Prostate gland (tissue), 2 donors: ENCODE measurements around the gene ADAMTSL5. TPM values are rescaled to one million over a fixed set of nuclear protein-coding genes. Genes with fewer than 3 reads are reported as not detected.

ENCODE experiments used
- DNase-seq: peaks from one replicate; pipeline ENCODE4 v3.0.0-alpha.2; 2019; ENCODE audit warnings: low spot score
- H3K27ac ChIP-seq, 2 donors: fragments of 200-600 bp; sonication (generic); 2 replicates each; pipeline ENCODE4 v1.5.1; 2017 to 2019
- H3K27me3 ChIP-seq: fragments of 200-600 bp; sonication (generic); replicated peaks from 2 replicates; pipeline ENCODE4 v1.5.1; 2019; ENCODE audit not compliant: insufficient read depth
- H3K36me3 ChIP-seq, 2 donors: fragments of 200-600 bp; sonication (generic); 1 replicate in 1 of 2; 2 replicates in 1 of 2; pipeline versions ENCODE4 v1.5.1 to v1.8.1; 2017 to 2019
- H3K4me1 ChIP-seq: fragments of 200-600 bp; sonication (generic); replicated peaks from 2 replicates; pipeline ENCODE4 v1.5.1; 2019
- H3K4me3 ChIP-seq, 2 donors: fragments of 200-600 bp; sonication (generic); 2 replicates each; pipeline ENCODE4 v1.5.1; 2017 to 2019
- H3K9me3 ChIP-seq: fragments of 200-600 bp; sonication (generic); 2 replicates; pipeline ENCODE4 v1.5.1; 2017
- CTCF ChIP-seq, 4 experiments: fragments of 200-600 bp in 2 of 4; fragments of 450-650 bp in 2 of 4; sonication (generic) in 2 of 4; IDR thresholded peaks; 1 replicate in 3 of 4; 2 replicates in 1 of 4; pipeline ENCODE4 v1.5.1; 2016 to 2019; ENCODE audit warnings: antibody characterized with exemption in 4 of 4, mild to moderate bottlenecking in 2 of 4, moderate library complexity in 2 of 4
- POLR2A ChIP-seq: fragments of 450-650 bp; IDR thresholded peaks from one replicate; pipeline ENCODE4 v1.6.1; 2016; ENCODE audit warnings: antibody characterized with exemption, mild to moderate bottlenecking
- POLR2AphosphoS5 ChIP-seq: sonication (generic); formaldehyde crosslinking; IDR thresholded peaks from one replicate; pipeline ENCODE4 v1.6.1; 2017; ENCODE audit warnings: antibody characterized with exemption
- WGBS: methylation state at CpG from one replicate; pipeline ENCODE4 v1.1.5; 2018; 5-methylcytosine and 5-hydroxymethylcytosine counted together
- intact Hi-C: fragments of 100-400 bp; cut with DNase I; formaldehyde crosslinking; loops from one replicate; pipeline ENCODE4 v1.14.2; 2022
- total RNA-seq, 2 donors: library from RNA; depleted of rRNA; stranded (reverse); fragments of >200 nt; gene quantifications; one replicate each; pipeline ENCODE4 v1.1.0, GENCODE V29; 2016

Gene ADAMTSL5
- total RNA-seq, 2 donors from 2014 or later = 0.82 to 14.5 TPM

DNA sequence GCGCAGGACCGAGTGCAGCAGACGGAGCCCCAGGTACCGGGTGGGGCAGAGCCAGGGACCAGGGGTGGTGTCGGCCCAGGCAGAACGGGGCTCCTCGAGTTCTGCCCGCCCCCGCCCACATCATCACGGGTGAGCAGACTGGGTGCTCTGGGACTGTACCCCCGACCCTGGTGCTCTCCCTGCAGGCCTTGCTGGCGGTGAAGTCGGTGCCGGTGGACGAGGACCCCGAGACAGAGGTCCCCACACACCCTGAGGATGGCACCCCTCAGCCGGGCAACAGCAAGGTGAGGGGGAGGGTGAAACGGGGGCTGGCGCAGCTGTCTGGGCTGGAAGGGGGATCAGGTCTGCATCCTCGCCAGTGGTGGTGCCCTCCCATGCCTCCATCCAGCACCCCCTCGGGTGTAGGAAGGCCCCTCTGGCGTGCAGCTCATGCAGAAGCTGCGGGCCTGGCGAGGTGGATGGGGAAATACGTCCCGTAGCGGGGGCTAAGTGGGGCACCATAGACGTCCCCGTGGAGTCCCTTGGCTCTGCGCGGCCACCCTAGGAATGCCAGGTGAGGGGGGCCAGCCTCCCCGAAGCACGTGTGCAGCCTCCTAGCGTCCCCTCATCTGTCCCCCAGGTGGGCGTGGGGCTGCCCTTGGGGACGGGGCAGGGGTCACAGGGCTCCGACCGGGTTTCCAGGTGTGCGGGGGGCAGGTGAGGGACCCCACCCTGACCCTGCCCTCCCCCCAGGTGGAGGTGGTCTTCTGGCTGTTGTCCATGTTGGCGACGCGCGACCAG is 56.5 kb downstream of the ADAMTSL5 start:
- Histone ChIP-seq H3K36me3 (no peaks in the 10 kb centered on the region), H3K4me3 (no peak overlapping the region), H3K27me3 (peaks cover 37% of the 10 kb centered on the region), H3K27ac (no peak overlapping the region), H3K4me1 (peaks cover 4% of the 10 kb centered on the region), H3K9me3 (no peaks in the 10 kb centered on the region)
- TF ChIP-seq POLR2AphosphoS5 = no peak
- no peak for TF ChIP-seq POLR2A
- TF ChIP-seq CTCF (IDR thresholded peaks at IDR 0.05) = no peak
- 34% methylated on average over 40 of the region's 43 CpGs for WGBS
- DNase-seq = no peak
- intact Hi-C loops = no loop called here

GRCh38 chr19:1455336-1456120 is 57.3 kb downstream of the ADAMTSL5 start:
- no peak for DNase-seq
- intact Hi-C loops = no loop called here
- TF ChIP-seq POLR2A (no peak), POLR2AphosphoS5 (no peak), CTCF (IDR thresholded peaks at IDR 0.05) (no peak)
- 7% methylated on average over 40 of the region's 42 CpGs for WGBS
- peaks cover 4% of the 10 kb centered on the region for H3K4me1 ChIP-seq
- H3K4me3 ChIP-seq = no peak overlapping the region
- H3K27ac ChIP-seq = no peak overlapping the region
- H3K9me3 ChIP-seq = no peaks in the 10 kb centered on the region
- H3K36me3 ChIP-seq = no peaks in the 10 kb centered on the region
- H3K27me3 ChIP-seq = peaks cover 43% of the 10 kb centered on the region

Other genes with a start within 250 kb of the ADAMTSL5 start
- gene CIRBP, start 243.7 kb downstream of the ADAMTSL5 start, total RNA-seq = 100 to 1,000 TPM; 753 to 863 TPM
- gene FAM174C, start 237.5 kb downstream of the ADAMTSL5 start, total RNA-seq = 10 to 100 TPM; 95.1 to 98.7 TPM
- gene EFNA2, start 227.1 kb downstream of the ADAMTSL5 start, total RNA-seq = not detected
- 100 to 1,000 TPM; 147 to 202 TPM for gene NDUFS7, start 129.1 kb downstream of the ADAMTSL5 start, total RNA-seq
- gene GAMT, start 111.5 kb downstream of the ADAMTSL5 start, total RNA-seq = 100 to 1,000 TPM; 100 to 183 TPM
- gene DAZAP1, start 105.4 kb downstream of the ADAMTSL5 start, total RNA-seq = 10 to 100 TPM; 58.6 to 74.1 TPM
- gene RPS15, start 74.6 kb downstream of the ADAMTSL5 start, total RNA-seq = 1,000 to 10,000 TPM; 3,102 to 5,853 TPM
- gene APC2, start 62.9 kb downstream of the ADAMTSL5 start, total RNA-seq = 1 to 10 TPM in 1 of 2 donors, under 1 TPM in 1; 0.05 to 2.2 TPM
- 10 to 100 TPM; 54.0 to 93.0 TPM for gene C19orf25, start 33.8 kb downstream of the ADAMTSL5 start, total RNA-seq
- gene PCSK4, start 22.7 kb downstream of the ADAMTSL5 start, total RNA-seq = 10 to 100 TPM in 1 of 2 donors, 1 to 10 TPM in 1; 8.1 to 22.9 TPM
- gene REEP6, start 21.8 kb downstream of the ADAMTSL5 start, total RNA-seq = 100 to 1,000 TPM in 1 of 2 donors, 10 to 100 TPM in 1; 61.9 to 349 TPM
- 10 to 100 TPM in 1 of 2 donors, not detected in 1; 28.8 TPM for gene PLK5, start 11.1 kb upstream of the ADAMTSL5 start, total RNA-seq
- 10 to 100 TPM; 60.6 to 87.0 TPM for gene MEX3D, start 55.3 kb upstream of the ADAMTSL5 start, total RNA-seq
- 100 to 1,000 TPM; 100 to 166 TPM for gene MBD3, start 79.8 kb upstream of the ADAMTSL5 start, total RNA-seq
- 100 to 1,000 TPM in 1 of 2 donors, 10 to 100 TPM in 1; 87.1 to 108 TPM for gene UQCR11, start 92.4 kb upstream of the ADAMTSL5 start, total RNA-seq
- gene TCF3, start 139.6 kb upstream of the ADAMTSL5 start, total RNA-seq = 100 to 1,000 TPM in 1 of 2 donors, 10 to 100 TPM in 1; 91.5 to 332 TPM
- gene ONECUT3, start 240.5 kb upstream of the ADAMTSL5 start, total RNA-seq = not detected